Glomerular endothelial cell (primary cell): ENCODE measurements around the gene SLC7A1. TPM values are rescaled to one million over a fixed set of nuclear protein-coding genes. Genes with fewer than 3 reads are reported as not detected.

Experiments
- DNase-seq: peaks from one replicate; pipeline ENCODE4 v3.0.0-alpha.2; 2011; ENCODE audit warnings: low read depth, low spot score; ENCODE audit errors: extremely low read depth
- total RNA-seq: library from RNA; depleted of rRNA; stranded (reverse); fragments of >200 nt; gene quantifications from 2 replicates; pipeline ENCODE4 v1.2.3, GENCODE V29; 2015

The SLC7A1 gene
- total RNA-seq, 1 donor from 2014 or later, result 42.9 TPM

- no peak for DNase-seq
These were observed 61.4 kb downstream of the SLC7A1 start for GRCh38 chr13:29534083-29534482.

DNA sequence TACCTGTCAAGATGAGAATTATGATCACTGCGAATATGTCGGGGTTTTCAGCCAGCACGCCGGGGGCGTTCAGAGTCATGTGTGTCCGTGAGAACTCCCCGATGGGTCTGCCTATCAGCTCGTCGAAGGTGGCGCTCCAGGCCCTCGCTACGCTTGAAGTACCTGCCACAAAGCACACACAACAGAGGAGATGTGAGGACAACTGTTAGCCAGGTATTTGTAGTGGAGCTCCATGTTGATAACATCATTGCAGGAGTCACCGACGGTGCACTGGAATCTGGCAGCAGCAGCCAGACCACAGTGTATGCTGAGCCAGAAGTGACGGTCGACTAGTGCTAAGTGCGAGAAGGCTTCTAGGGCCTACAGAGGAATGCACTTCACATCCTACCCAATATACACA is 62.7 kb downstream of the SLC7A1 start:
- DNase-seq, result no peak

GRCh38 chr13:29532116-29532515 is 63.4 kb downstream of the SLC7A1 start:
- DNase-seq, result no peak

DNA sequence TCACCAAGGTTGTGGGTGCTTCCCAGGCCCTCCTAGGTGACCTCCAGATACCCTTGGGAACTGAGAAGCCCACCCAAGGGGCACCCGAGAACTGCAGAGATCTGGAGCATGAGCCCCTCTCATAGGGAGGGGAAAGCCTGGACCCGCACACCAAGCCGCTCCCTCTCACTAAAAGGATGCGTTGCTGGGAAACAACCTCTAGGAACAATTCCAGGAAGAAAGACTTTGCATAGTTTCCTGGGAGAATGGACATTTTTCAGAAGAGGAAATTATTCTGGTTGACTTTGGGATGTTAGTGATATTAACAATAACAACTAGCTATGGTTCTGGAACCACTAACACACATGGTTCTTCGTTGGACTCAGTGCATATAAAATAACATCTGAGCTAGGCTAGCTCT is 64.6 kb downstream of the SLC7A1 start:
- no peak for DNase-seq

DNA sequence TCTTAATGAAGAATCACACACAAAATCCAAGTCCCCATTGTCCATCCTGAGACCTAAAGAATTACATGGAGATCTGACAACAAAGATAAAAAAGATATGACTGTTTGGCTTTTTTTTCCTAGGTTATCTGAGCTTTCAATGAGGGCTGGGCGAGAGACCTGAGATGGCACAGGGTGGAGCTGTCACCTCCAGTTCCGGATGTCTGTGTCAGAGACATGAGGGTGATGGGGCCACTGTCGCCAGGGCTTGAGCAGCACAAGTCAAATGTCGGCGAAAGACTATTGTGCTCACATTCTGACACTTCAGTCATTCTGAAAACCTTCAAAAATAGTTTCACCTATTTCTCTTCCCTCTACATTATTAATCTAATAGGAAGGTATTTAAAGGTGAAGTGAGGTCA is 65.7 kb downstream of the SLC7A1 start:
- DNase-seq, result no peak

DNA sequence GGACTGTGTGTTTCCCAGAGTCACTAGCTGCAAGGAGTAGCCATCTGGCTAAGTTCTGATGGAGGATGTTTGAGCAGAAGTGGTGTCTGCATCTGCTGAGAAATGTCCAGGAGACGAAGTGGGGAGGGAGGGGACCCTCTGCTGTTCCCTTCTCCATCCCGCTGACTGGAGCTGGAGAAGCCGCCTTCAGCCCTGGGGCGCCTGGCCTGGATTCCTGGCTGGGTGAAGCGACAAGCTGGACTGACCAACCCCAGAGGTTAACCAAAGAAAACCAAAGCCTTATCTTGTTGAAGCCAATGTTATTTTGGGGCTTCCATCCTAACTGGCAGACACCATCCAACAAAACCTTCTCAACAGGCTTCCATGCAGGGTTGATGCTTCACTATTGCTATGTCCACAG is 67.6 kb downstream of the SLC7A1 start:
- DNase-seq, result no peak

DNA sequence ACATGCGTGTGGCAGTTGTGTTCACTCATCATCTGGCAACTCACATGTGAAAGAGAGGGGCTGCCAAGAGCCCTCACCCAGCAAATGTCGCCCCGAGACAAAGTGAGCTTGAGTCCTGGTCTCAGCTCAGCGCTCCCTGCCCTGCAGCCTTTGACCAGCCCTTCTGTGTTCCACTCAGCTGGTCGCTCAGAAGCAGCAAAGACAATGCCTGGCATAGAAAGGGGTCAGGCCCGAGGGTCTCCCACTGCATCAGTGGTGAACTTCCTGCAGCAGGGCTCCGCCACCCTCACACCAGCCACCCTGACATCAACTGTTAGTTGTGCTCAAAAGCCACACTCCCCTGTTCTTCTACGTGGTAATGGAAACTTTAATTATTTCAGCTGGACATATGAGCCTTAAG is 68.0 kb downstream of the SLC7A1 start:
- DNase-seq, result no peak

DNA sequence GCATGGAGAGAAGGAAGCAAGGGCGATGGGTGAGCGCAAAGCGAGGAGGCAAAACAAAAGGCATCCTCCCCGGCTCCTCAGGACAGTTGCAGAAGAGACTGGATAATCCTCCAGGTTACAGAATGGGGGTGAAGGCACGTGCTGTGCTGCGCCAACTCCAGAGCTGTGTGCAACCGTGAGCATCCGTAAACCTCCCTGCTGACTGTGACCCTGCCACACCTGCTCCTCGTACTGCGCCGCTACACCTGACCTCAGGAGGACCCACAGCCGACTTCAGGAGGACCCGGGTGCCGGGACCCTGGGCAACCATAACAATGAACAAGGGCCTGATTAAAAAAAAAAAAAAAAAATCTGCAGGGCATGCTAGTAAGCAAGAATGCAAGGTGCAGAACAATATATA is 68.7 kb downstream of the SLC7A1 start:
- no peak for DNase-seq

GRCh38 chr13:29525757-29526156 is 69.7 kb downstream of the SLC7A1 start:
- no peak for DNase-seq

DNA sequence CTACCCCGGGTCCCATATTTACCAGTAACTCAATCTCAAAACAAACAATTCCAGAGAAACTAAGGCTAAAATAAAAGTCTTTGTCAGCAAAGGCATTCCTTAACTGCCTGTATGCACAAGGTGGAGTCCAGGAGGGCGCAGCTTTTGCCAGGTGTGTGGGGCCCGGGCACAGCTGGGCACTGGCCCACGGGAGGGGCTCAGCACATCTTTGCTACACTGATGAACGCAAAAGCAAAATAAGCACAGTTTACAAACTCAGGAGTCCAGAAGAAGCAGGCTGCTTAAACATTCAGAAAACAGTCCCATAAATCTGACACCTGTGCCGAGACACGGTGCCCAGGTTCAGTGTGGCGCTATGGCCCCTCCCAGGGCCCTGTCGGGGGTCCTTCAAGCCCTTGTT is 70.8 kb downstream of the SLC7A1 start:
- no peak for DNase-seq

GRCh38 chr13:29524176-29524575 is 71.3 kb downstream of the SLC7A1 start:
- DNase-seq, result no peak

DNA sequence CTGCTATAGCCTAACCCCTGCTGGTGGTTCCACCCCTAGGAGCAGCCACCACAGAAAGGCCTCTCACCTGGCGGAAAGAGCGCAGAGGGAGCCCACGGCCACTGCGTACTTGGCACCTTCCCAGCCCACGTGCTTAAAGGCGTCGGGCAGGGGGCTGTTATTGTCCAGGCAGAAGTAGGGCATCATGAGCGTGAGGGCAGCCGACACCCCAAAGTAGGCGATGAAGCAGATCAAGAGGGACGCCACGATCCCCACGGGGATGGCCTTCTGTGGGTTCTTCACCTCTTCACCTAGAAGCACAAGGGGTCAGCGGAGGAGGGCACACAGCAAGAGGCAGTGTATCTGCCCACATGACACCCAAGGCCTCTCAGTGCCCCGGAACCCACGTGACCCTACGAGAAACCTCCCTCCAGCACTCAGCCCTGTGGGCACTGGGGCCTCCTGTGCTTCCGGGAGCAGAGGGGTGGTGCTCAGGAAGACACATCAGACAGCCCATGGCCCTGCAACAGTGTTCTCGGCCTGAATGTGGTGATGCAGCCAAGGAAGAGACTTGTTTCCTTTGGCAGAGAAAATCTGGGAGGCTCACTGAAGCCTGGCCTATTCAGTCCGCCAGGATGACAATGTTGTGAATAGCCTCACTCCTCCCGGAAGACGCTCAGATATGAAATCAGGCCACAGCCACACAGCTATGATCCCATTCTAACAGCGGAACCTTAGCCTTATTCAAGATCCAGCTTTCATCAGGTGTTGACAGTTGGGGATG is 72.1 kb downstream of the SLC7A1 start:
- no peak for DNase-seq

DNA sequence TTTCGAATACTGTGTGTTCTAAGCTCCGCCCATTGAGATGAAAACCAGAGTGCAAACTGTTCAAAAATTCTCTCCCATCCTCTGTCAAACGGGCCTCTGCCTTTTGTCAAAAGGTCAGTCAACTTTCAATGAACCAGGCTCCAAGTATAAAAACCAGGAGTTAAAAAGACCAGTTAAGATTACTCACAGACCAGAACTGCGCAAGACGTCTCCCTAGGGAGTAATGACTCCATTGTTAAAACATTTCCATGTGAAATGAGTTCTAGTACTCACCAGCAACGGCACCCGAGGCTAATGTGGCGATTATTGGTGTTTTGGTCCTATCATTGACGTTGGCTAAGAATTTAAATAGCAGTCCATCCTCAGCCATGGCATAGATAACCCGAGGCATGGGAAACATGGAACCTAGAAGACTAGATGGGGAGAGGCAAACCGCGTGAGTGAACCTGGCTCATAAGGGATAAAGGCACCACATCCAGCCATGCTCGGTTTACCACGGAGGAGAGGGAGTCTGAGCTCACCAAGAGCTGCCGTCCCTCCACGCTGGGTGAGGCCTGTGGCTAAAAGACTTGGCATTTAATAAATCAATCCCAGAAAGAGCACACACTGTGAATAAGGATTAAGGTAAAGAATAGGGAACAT is 73.3 kb downstream of the SLC7A1 start:
- no peak for DNase-seq

DNA sequence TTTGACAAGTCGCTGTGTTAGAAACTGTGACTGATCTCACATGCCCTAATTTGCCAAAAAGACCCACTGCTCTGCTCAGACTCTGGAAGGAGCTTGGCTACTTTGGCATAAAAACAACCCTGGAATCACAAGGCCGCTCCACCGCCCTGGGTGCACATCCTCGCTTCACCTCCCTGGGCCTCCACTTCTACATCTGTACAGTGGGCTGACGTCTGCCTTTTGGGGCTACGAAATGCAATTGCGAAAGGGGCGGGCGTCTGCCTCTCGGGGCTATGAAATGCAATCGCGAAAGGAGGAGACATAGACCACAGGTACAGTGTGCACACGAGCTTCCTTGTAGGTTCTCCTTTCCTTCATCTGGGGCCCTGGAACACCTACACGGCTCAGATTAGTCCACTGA is 74.2 kb downstream of the SLC7A1 start:
- no peak for DNase-seq

GRCh38 chr13:29520671-29521070 is 74.8 kb downstream of the SLC7A1 start:
- DNase-seq, result no peak

- DNase-seq, result no peak
These were observed 75.6 kb downstream of the SLC7A1 start for GRCh38 chr13:29519921-29520320.

DNA sequence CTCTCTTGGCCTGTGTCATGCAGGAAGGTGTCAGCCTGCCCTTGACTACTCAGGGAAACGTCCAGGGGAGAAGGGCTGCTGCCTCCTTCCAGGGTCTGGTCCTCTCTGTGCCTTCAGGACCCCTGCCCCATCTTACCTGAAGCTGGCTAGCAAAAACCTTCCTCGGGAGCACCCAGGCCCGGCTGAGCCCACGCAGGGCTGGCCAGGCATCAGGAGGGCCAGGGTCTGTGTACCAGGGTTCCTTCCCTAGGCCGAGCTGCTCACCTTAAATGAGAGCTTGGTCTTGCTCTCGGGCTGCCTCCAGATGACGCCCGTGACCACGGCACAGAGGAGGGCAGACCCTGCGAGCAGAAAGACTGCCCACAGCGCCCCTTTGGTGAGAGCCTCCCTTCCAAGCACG is 78.6 kb downstream of the SLC7A1 start:
- no peak for DNase-seq

DNA sequence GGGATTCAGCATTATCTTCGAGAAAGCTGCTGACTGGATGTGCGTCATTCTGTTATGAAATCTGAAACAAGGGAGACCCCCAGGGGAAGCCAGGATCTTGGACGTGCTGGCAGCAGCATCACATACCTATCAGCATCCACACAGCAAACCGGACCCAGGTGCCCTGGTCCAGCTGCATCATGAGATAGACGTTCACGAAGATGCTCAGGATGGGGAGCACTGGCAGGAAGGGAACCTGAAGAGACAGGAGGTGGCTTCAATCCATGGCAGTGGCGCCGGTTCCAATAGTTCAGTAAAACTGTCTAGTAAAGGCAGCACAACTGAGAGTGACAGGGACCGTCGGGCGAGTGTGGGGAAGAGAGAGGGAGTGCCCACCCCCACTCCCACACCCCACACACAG is 79.5 kb downstream of the SLC7A1 start:
- DNase-seq, result no peak

DNA sequence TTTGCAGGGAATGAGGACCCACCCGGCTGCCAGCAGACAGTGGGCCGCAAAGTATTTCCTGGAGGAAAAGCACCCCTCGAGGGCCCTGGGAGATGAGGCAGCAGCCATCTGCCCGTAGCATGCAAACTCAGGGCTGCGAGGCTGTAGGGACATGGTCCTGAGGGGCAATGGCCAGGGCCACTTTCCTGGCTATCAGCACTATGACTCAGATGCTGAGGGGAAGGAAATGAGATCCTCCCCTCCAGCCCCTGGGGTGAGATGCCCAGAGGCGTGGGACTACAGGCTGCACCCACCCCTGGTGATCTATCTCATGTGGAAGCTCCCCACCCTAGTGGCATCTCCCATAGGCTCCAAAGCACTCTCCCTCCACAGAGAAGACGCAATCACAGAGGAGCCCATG is 80.1 kb downstream of the SLC7A1 start:
- no peak for DNase-seq

- DNase-seq, result no peak
These were observed 80.7 kb downstream of the SLC7A1 start for GRCh38 chr13:29514720-29515310.

GRCh38 chr13:29513981-29514719 is 81.3 kb downstream of the SLC7A1 start:
- DNase-seq, result no peak
